Liver (tissue), 3 donors: ENCODE data around the gene CCT7.

Experiments used
- HNF4G ChIP-seq: IDR thresholded peaks from 2 replicates; pipeline ENCODE4 v1.6.1; 2016; ENCODE audit warnings: antibody characterized with exemption
- YY1 ChIP-seq: IDR thresholded peaks from 2 replicates; pipeline ENCODE4 v1.6.1; 2016; ENCODE audit warnings: antibody characterized with exemption, mild to moderate bottlenecking
- TF ChIP-seq, protein P1 (sequence below): fragments of 150-350 bp; IDR thresholded peaks from 2 replicates; pipeline ENCODE4 v1.5.1; 2017; ENCODE audit warnings: improper control_type of control experiment, low read depth, low read length; ENCODE audit not compliant: missing input control
- donor health status: healthy.
- donor health status: healthy.

DNA sequence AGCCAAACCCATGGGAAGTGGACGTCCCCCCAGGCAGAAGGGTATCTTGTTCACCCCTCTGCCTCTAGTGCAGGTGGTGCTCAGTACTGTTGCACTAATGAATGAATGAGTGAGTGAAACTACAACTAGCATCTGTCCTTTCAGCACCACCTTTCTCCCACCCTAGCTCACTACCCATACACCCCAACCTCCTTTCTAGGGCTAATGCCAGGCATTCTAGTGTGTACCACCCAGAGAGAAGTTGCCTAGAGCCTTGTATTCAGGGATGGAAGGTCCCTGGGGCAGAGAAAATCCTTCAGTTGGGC, 22.5 kb downstream of the CCT7 start:
- TF ChIP-seq, protein P1, sequence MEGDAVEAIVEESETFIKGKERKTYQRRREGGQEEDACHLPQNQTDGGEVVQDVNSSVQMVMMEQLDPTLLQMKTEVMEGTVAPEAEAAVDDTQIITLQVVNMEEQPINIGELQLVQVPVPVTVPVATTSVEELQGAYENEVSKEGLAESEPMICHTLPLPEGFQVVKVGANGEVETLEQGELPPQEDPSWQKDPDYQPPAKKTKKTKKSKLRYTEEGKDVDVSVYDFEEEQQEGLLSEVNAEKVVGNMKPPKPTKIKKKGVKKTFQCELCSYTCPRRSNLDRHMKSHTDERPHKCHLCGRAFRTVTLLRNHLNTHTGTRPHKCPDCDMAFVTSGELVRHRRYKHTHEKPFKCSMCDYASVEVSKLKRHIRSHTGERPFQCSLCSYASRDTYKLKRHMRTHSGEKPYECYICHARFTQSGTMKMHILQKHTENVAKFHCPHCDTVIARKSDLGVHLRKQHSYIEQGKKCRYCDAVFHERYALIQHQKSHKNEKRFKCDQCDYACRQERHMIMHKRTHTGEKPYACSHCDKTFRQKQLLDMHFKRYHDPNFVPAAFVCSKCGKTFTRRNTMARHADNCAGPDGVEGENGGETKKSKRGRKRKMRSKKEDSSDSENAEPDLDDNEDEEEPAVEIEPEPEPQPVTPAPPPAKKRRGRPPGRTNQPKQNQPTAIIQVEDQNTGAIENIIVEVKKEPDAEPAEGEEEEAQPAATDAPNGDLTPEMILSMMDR: no peak
- TF ChIP-seq YY1 (no peak), HNF4G (no peak)
